GM12878 (cell line): ENCODE measurements around the gene MAST1. TPM values are rescaled to one million over a fixed set of nuclear protein-coding genes. Genes with fewer than 3 reads are reported as not detected.
A peak's percentile ranks its signal among the peaks of the same experiment; 100 is the strongest.

ENCODE experiments used
- ATAC-seq: fragments of 200-7000 bp; cut with Tn5 transposase; 3 replicates; pipeline ENCODE4 v1.9.1; 2020; ENCODE audit warnings: mild to moderate bottlenecking, moderate library complexity
- BruUV-seq: library from RNA; stranded (reverse); fragments of 400-500 nt; replicated peaks from 2 replicates; lab custom pipeline; 2021; lab: Mats Ljungman, UMichigan
- CTCF ChIA-PET: fragments of 300-600 bp; sonication (Branson Sonifier 250); formaldehyde crosslinking; extraction: SDS; loops from one replicate; lab custom pipeline; 2021; ENCODE audit warnings: inconsistent platforms; lab: Yijun Ruan, JAX
- POLR2A ChIA-PET: fragments of 350-600 bp; formaldehyde crosslinking; extraction: SDS; loops from one replicate; lab custom pipeline; 2021; ENCODE audit warnings: inconsistent platforms; lab: Charles Lee
- RAD21 ChIA-PET: fragments of 300-600 bp; sonication (Branson Sonifier 250); formaldehyde crosslinking; loops from one replicate; lab custom pipeline; 2023; ENCODE audit warnings: antibody characterized with exemption; ENCODE audit not compliant: unreplicated experiment; lab: Charles Lee
- SMC1A ChIA-PET: fragments of 300-600 bp; sonication (Branson Sonifier 250); formaldehyde crosslinking; loops from one replicate; lab custom pipeline; 2023; ENCODE audit not compliant: unreplicated experiment, uncharacterized antibody; lab: Charles Lee
- DNase-seq: peaks from one replicate; pipeline ENCODE4 v3.0.0-alpha.2; 2011; ENCODE audit warnings: low read depth, low spot score
- FAIRE-seq: peaks from 3 replicates; lab custom pipeline; 2011; peaks lifted over from hg19 to GRCh38; lab: Jason Lieb, UNC
- H2AFZ ChIP-seq: 2 replicates; pipeline ENCODE4 v1.6.0; 2011; ENCODE audit warnings: low read depth, low read length, control low read depth; ENCODE audit not compliant: control insufficient read depth
- H3K27ac ChIP-seq: 2 replicates; pipeline ENCODE4 v1.5.1; 2011; ENCODE audit warnings: control low read depth; ENCODE audit not compliant: control insufficient read depth, insufficient read depth
- H3K27me3 ChIP-seq, 2 experiments: replicated peaks in 1 of 2; 2 replicates each; pipeline versions ENCODE4 v1.6.0 to v1.6.1; 2011; ENCODE audit warnings: low read length in 1 of 2; ENCODE audit not compliant: control insufficient read depth in 2 of 2, insufficient read depth in 2 of 2
- H3K36me3 ChIP-seq, 2 experiments: 2 replicates each; pipeline ENCODE4 v1.5.1; 2011; ENCODE audit warnings: low read length in 1 of 2; ENCODE audit not compliant: control insufficient read depth in 2 of 2, insufficient read depth in 2 of 2
- H3K4me1 ChIP-seq: 2 replicates; pipeline ENCODE4 v1.6.1; 2011; ENCODE audit warnings: mild to moderate bottlenecking, low read length, moderate library complexity, mixed read lengths; ENCODE audit not compliant: control insufficient read depth, insufficient read depth
- H3K4me2 ChIP-seq: 2 replicates; pipeline ENCODE4 v1.6.0; 2011; ENCODE audit warnings: control low read depth; ENCODE audit not compliant: control insufficient read depth, insufficient read depth
- H3K4me3 ChIP-seq: fragments of 200-600 bp; sonication (generic); 2 replicates; pipeline ENCODE4 v1.5.1; 2016
- H3K79me2 ChIP-seq: 2 replicates; pipeline ENCODE4 v1.6.0; 2011; ENCODE audit warnings: low read length; ENCODE audit not compliant: control insufficient read depth, insufficient read depth
- H3K9ac ChIP-seq: 2 replicates; pipeline ENCODE4 v1.8.0; 2011; ENCODE audit warnings: low read length, control low read depth, mixed read lengths; ENCODE audit not compliant: control insufficient read depth, insufficient read depth
- H3K9me3 ChIP-seq: replicated peaks from 3 replicates; pipeline ENCODE4 v1.5.1; 2011; ENCODE audit warnings: mild to moderate bottlenecking, low read length; ENCODE audit not compliant: control insufficient read depth, insufficient read depth
- H4K20me1 ChIP-seq: 2 replicates; pipeline ENCODE4 v1.6.0; 2011; ENCODE audit not compliant: control insufficient read depth, insufficient read depth
- ATF7 ChIP-seq: fragments of 450-650 bp; IDR thresholded peaks from 2 replicates; pipeline ENCODE4 v1.6.1; 2016; ENCODE audit warnings: low read depth, mild to moderate bottlenecking
- CTCF ChIP-seq, 3 experiments: IDR thresholded peaks in 2 of 3; conservative IDR thresholded peaks in 1 of 3; 2 replicates each; pipeline ENCODE4 v1.5.1; 2011; ENCODE audit warnings: low read depth in 3 of 3, low read length in 3 of 3, mild to moderate bottlenecking in 3 of 3, control low read depth in 2 of 3, moderate library complexity in 2 of 3, inconsistent platforms in 1 of 3, mixed read lengths in 1 of 3; ENCODE audit not compliant: control insufficient read depth in 2 of 3, insufficient read depth in 1 of 3; ENCODE audit errors: extremely low read depth in 1 of 3
- DPF2 ChIP-seq: fragments of 450-650 bp; IDR thresholded peaks from 2 replicates; pipeline ENCODE4 v1.6.1; 2017; ENCODE audit warnings: mild to moderate bottlenecking
- EED ChIP-seq: sonication (generic); IDR thresholded peaks from 2 replicates; pipeline ENCODE4 v1.6.1; 2016; ENCODE audit warnings: antibody characterized with exemption, low read depth
- EP300 ChIP-seq, 2 experiments: fragments of 150-350 bp in 1 of 2; IDR thresholded peaks; 2 replicates each; pipeline ENCODE4 v1.6.1; 2011 to 2012; ENCODE audit warnings: low read depth in 2 of 2, low read length in 2 of 2, borderline replicate concordance in 1 of 2, improper control_type of control experiment in 1 of 2, inconsistent platforms in 1 of 2; ENCODE audit not compliant: control insufficient read depth in 1 of 2
- KAT2A ChIP-seq: conservative IDR thresholded peaks from 2 replicates; pipeline ENCODE4 v1.6.1; 2011; ENCODE audit warnings: low read depth, low read length; ENCODE audit not compliant: control insufficient read depth
- LARP7 ChIP-seq: fragments of 450-650 bp; IDR thresholded peaks from 2 replicates; pipeline ENCODE4 v1.6.1; 2017; ENCODE audit warnings: mild to moderate bottlenecking
- MYC ChIP-seq: IDR thresholded peaks from 2 replicates; pipeline ENCODE4 v1.6.1; 2011; ENCODE audit warnings: mild to moderate bottlenecking, low read length, moderate library complexity, inconsistent platforms; ENCODE audit not compliant: insufficient read depth, insufficient replicate concordance, insufficient read length, severe bottlenecking
- RAD21 ChIP-seq: IDR thresholded peaks from 2 replicates; pipeline ENCODE4 v1.6.1; 2011; ENCODE audit warnings: mild to moderate bottlenecking, low read depth, low read length, moderate library complexity; ENCODE audit not compliant: insufficient read depth
- RUNX3 ChIP-seq: IDR thresholded peaks from 2 replicates; pipeline ENCODE4 v1.6.1; 2012; ENCODE audit warnings: low read length, inconsistent platforms
- SPI1 ChIP-seq: IDR thresholded peaks from 2 replicates; pipeline ENCODE4 v1.6.1; 2011; ENCODE audit warnings: low read depth, mild to moderate bottlenecking, low read length, moderate library complexity, borderline replicate concordance; ENCODE audit not compliant: insufficient read depth
- SREBF1 ChIP-seq: IDR thresholded peaks from 2 replicates; pipeline ENCODE4 v1.6.1; 2012; ENCODE audit warnings: mild to moderate bottlenecking, low read length
- ZBED1 ChIP-seq: IDR thresholded peaks from 2 replicates; pipeline ENCODE4 v1.6.1; 2016; ENCODE audit warnings: borderline replicate concordance
- WGBS: methylation state at CpG from one replicate; pipeline ENCODE4 v1.1.6; 2016; ENCODE audit warnings: low lambda C conversion rate; ENCODE audit not compliant: insufficient replicate concordance, insufficient coverage; ENCODE audit errors: missing lambda C conversion rate; 5-methylcytosine and 5-hydroxymethylcytosine counted together
- in situ Hi-C: fragments of 300-500 bp; cut with MboI; formaldehyde crosslinking; loops from 9 replicates; pipeline ENCODE4 v1.14.3; 2018; ENCODE audit warnings: mixed read lengths
- intact Hi-C: fragments of 100-400 bp; cut with micrococcal nuclease; formaldehyde crosslinking; loops from one replicate; pipeline ENCODE4 v1.14.2; 2022; ENCODE audit not compliant: unreplicated experiment
- polyA plus RNA-seq, 11 experiments: library from polyadenylated mRNA; depleted of rRNA in 4 of 11; unstranded in 6 of 11; stranded (reverse) in 5 of 11; fragments of >200 nt; fragmentation: Nextera tagmentation in 4 of 11; fragmentation: Illumina TruSeq in 1 of 11; extraction: Ambion mirVana in 4 of 11; extraction: Trizol in 1 of 11; gene quantifications; 1 replicate in 1 of 11; 2 replicates in 10 of 11; pipeline versions ENCODE4 v1.2.1 to v1.2.3, GENCODE V29; 2011 to 2016; ENCODE audit warnings: inconsistent platforms in 2 of 11, missing spikeins in 2 of 11, low read depth in 1 of 11
- total RNA-seq, 4 experiments: library from RNA; depleted of rRNA in 3 of 4; stranded (reverse); fragments of >200 nt in 3 of 4; fragmentation: Illumina TruSeq in 1 of 4; extraction: Trizol in 1 of 4; gene quantifications; 2 replicates each; pipeline versions ENCODE4 v1.2.1 to v1.2.3, GENCODE V29; 2013 to 2021

Gene MAST1
- total and polyA plus RNA-seq, 10 of the 15 experiments (the other 5 are each of a cell fraction or from before 2014, with no cell fraction given), result 0.08 to 0.79 (median 0.44) TPM; not detected in 1

- ChIA-PET POLR2A (interaction anchor here (2.1 kb wide), 1 partner anchor 81 kb away, joined by 11 read pairs; no protein-coding TSS in a partner anchor), CTCF (interaction anchor here (0.7 to 13.2 kb wide), 7 partner anchors 9 to 145 kb away, joined by 3 to 182 read pairs (median 5); no protein-coding TSS in a partner anchor), SMC1A (interaction anchor here (0.6 to 3.2 kb wide), 2 partner anchors 78 to 81 kb away, joined by 3 to 29 read pairs; no protein-coding TSS in a partner anchor), RAD21 (interaction anchor here (1.5 to 1.9 kb wide), 2 partner anchors 81 to 210 kb away, joined by 3 to 31 read pairs; no protein-coding TSS in a partner anchor)
- H3K9me3 ChIP-seq, result peaks cover 7% of the 10 kb centered on the region
- FAIRE-seq, result peak; percentile 52
- TF ChIP-seq EED, result no peak
- TF ChIP-seq DPF2, result no peak
- no peak for TF ChIP-seq LARP7
- TF ChIP-seq ATF7, result no peak
- H3K27ac ChIP-seq, result no peak overlapping the region
- in situ Hi-C loops, result loop anchor here (10.0 kb wide), 1 partner anchor 211 kb away; no protein-coding TSS in a partner anchor
- H3K4me1 ChIP-seq, result peaks cover 16% of the 10 kb centered on the region
- H4K20me1 ChIP-seq, result no peaks in the 10 kb centered on the region
- no peak overlapping the region; the same call in 1 of the 2 replicates for H3K4me3 ChIP-seq
- H3K79me2 ChIP-seq, result peaks cover 4% of the 10 kb centered on the region; the same call in 1 of the 2 replicates
- intact Hi-C loops, result no loop called here
- 70% methylated on average over 3 of the region's 3 CpGs for WGBS
- no TSS peak for BruUV-seq
- H3K9ac ChIP-seq, result no peak overlapping the region
- no peaks in the 10 kb centered on the region for H3K36me3 ChIP-seq
- H3K4me2 ChIP-seq, result peak overlapping the region; percentile 75; the same call in 1 of the 2 replicates
- DNase-seq, result no peak
- H2AFZ ChIP-seq, result no peak overlapping the region
- H3K27me3 ChIP-seq, result no peaks in the 10 kb centered on the region; a peak in 1 of 4 replicates
- no peak for ATAC-seq
Measured at GRCh38 chr19:12884202-12884601, 45.9 kb downstream of the MAST1 start.

GRCh38 chr19:12884627-12884925 lies 46.3 kb downstream of the MAST1 start:
- no peak for FAIRE-seq
- no peak overlapping the region for H3K27ac ChIP-seq
- H3K79me2 ChIP-seq, result peaks cover 4% of the 10 kb centered on the region; the same call in 1 of the 2 replicates
- peak overlapping the region; percentile 69; the same call in 1 of the 2 replicates for H3K4me3 ChIP-seq
- no peaks in the 10 kb centered on the region for H3K36me3 ChIP-seq
- no peak for ATAC-seq
- H3K27me3 ChIP-seq, result no peaks in the 10 kb centered on the region; a peak in 1 of 4 replicates
- SMC1A ChIA-PET, result interaction anchor here (0.8 to 3.2 kb wide), 5 partner anchors 49 to 93 kb away, joined by 3 to 29 read pairs (median 5); partner anchors contain the start of gene FARSA
- WGBS, result 95% methylated on average over 12 of the region's 12 CpGs
- POLR2A ChIA-PET, result interaction anchor here (0.6 to 2.1 kb wide), 5 partner anchors 14 to 83 kb away, joined by 4 to 11 read pairs (median 4); no protein-coding TSS in a partner anchor
- peak overlapping the region; percentile 75 for H3K4me2 ChIP-seq
- no peaks in the 10 kb centered on the region for H4K20me1 ChIP-seq
- peaks cover 7% of the 10 kb centered on the region for H3K9me3 ChIP-seq
- in situ Hi-C loops (loop anchor here (10.0 kb wide), 1 partner anchor 210 kb away; no protein-coding TSS in a partner anchor), intact Hi-C loops (no loop called here)
- CTCF ChIA-PET, result interaction anchor here (0.8 to 13.2 kb wide), 16 partner anchors 9 to 177 kb away, joined by 3 to 182 read pairs (median 4); partner anchors contain the start of gene FARSA
- H3K4me1 ChIP-seq, result peaks cover 16% of the 10 kb centered on the region
- BruUV-seq, result no TSS peak
- RAD21 ChIA-PET, result interaction anchor here (0.9 to 1.9 kb wide), 7 partner anchors 14 to 209 kb away, joined by 3 to 31 read pairs (median 4); partner anchors contain the start of gene FARSA
- H3K9ac ChIP-seq, result no peak overlapping the region
- H2AFZ ChIP-seq, result peak overlapping the region; percentile 91
- DNase-seq, result no peak
- TF ChIP-seq RUNX3 (no peak), RAD21 (no peak), ZBED1 (no peak), CTCF (IDR thresholded peaks at IDR 0.05 in 2 of 3, conservative IDR thresholded peaks at IDR 0.05 in 1 of 3; ENCODE audit: control insufficient read depth in 2 of 3, extremely low read depth in 1 of 3, insufficient read depth in 1 of 3, low read depth in 3 of 3, low read length in 3 of 3) (no peak), KAT2A (no peak), SPI1 (no peak), SREBF1 (no peak), MYC (no peak), EP300 (IDR thresholded peaks at IDR 0.05; ENCODE audit: borderline replicate concordance in 1 of 2, control insufficient read depth in 1 of 2, low read depth in 2 of 2, low read length in 2 of 2) (no peak)
